HS-5 (cell line): ENCODE data around the gene SLC32A1.

Source experiments
- DNase-seq: peaks from one replicate; pipeline ENCODE4 v3.0.0-alpha.2; 2012; ENCODE audit warnings: low read depth

SLC32A1 gene

GRCh38 chr20:38723848-38724625, at the start of gene SLC32A1:
Gene SLC32A1 (plus strand): TSS chr20:38724486. CDS start chr20:38724725, 239 bp downstream.
- DNase-seq, result no peak

GRCh38 chr20:38674765-38675133, 49.5 kb upstream of the SLC32A1 start:
- no peak for DNase-seq

DNA sequence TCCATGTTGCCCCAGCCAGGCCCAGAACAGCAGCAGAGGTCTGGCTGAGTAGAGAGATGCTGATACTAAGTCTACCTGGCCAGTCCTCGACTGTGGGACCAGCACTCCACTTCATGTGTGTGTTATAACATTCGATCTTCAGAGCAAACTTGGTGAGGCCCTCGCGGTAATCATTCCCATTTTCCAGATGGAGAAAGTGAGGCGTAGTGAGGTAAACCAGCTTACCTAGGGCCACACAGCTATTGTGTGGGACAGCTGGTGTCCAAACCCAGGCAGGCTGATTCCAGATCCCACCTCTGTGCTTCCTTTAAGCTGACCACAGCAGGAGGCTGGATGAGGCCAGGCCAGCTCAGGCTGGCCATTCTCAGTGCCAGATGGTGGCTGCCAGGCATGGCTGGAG, 47.7 kb upstream of the SLC32A1 start:
- no peak for DNase-seq

DNA sequence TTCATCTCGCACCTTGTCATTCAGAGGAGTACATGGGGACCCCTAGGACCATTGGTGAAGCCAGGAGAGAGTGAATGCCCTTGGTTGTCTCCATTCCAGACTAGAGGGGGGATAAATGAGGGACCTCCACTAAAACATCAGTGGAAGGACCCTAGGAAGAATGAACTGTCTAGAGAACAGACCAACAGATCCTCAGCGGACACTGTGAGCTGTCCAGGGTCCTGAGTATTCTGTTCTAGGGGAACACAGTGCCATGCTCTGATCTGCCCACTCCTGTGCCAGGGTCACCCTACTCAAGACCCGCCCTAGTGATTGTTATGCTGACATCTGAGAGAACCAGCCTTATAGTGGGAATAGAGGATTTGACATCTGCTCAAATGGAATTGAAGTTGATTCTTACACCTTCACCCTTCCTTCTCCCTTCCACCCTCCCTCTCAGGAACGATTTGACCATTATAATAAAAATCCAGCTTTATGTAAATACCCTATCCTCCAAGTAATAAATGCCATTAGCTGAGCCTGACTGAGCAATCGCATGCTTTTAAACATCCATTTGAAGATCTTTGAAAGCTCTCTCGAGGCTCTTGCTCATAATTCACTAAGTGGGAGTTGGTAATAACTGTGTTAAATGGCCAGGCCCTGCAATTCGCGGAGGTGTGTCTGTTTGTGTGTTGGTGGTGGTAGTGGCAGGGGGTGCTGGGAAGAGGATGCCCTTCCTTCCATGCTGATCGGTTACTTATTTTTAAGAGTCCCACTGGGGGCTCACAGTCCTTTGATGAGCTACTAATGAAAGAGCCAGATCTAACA, 43.6 kb upstream of the SLC32A1 start:
- no peak for DNase-seq

- DNase-seq, result no peak
Observed at GRCh38 chr20:38685271-38685670, 39.0 kb upstream of the SLC32A1 start.

GRCh38 chr20:38685853-38686473, 38.3 kb upstream of the SLC32A1 start:
- DNase-seq, result no peak

- peak; percentile 14 for DNase-seq
Observed at GRCh38 chr20:38692436-38693411, 31.6 kb upstream of the SLC32A1 start.

GRCh38 chr20:38697306-38697705, 27.0 kb upstream of the SLC32A1 start:
- no peak for DNase-seq

DNA sequence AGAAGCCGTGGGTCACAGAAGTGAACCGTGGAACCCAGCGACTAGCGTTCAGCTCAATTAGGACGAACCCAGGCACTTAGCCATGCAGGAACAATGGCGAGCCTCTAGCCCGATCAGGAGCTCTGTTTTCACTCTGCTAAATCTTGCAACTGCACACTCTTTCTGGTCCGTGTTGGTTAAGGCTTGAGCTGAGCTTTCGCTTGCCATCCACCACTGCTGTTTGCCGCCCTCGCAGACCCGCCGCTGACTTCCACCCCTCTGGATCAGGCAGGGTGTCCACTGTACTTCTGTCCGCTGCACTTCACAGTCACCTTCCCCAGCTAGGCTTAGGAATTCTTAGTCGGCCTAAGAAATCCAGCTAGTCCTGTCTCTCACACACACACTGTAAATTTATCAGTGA, 25.7 kb upstream of the SLC32A1 start:
- no peak for DNase-seq

GRCh38 chr20:38700141-38700540, 24.1 kb upstream of the SLC32A1 start:
- DNase-seq, result no peak

DNA sequence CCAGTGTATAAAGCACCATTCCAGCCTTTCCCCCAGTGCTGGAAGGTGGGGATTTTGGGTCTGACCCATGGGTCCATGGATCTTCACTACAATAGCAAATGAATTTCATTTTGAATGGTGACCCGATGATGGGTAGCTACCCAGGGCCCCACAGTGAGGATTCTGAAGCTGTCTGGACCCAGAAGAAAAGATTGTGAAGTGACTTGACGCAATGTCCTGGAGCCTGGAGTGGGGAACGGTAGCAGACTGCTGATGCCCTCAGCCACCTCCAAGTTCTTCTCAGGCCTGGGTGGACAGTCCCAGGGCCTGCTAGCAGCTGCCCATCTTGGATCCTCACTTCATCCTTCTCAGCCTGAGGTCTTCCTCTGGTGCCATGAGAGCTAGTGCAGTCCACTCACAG, 23.4 kb upstream of the SLC32A1 start:
- DNase-seq, result no peak

- no peak for DNase-seq
Observed at GRCh38 chr20:38703526-38703925, 20.8 kb upstream of the SLC32A1 start.

DNA sequence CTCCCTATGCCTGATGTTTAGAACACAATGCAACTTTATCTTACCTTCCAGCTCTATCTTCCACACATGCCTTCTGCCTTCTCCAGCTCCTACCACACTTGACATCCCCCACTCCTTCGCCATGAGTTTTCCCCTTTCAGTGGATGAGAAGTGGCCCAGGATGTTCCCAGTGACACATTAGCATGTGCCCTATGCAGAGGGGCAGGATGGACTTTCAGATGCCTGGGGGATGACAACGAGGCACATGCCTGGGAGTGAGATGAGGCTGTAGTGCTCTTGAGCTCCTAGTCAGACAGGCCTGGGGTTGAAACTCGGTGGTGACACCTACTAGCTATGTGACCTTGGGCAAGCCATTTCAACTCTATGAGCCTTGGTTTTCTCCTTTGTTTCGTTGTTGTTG, 20.1 kb upstream of the SLC32A1 start:
- no peak for DNase-seq

GRCh38 chr20:38706509-38706908, 17.8 kb upstream of the SLC32A1 start:
- DNase-seq, result no peak

GRCh38 chr20:38714308-38714707, 10.0 kb upstream of the SLC32A1 start:
- no peak for DNase-seq

DNA sequence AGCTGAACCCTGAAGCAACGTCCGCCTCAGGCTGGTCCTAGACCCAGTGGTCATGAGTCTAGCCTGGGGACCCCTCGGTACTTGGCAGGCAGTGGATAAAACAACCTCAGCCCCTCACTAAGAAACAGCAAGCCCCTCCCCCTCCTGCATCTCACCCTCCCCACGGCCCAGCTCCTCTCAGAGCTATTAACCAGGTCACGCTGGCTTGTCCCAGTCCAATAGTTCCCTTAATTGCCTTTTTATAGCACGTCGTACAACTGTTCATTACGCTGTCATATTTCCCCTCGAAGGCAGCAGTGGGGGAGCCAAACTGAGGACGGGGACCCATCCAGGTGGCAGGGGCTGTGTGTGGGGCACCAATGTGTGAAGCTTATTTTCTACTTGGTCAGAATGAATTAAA, 8.6 kb upstream of the SLC32A1 start:
- DNase-seq, result no peak

- DNase-seq, result no peak
Observed at GRCh38 chr20:38722683-38723016, 1.6 kb upstream of the SLC32A1 start.

- DNase-seq, result no peak
Observed at GRCh38 chr20:38723017-38723847, 1.1 kb upstream of the SLC32A1 start.

- DNase-seq, result no peak
Observed at GRCh38 chr20:38724626-38725147, 401 bp downstream of the SLC32A1 start.

DNA sequence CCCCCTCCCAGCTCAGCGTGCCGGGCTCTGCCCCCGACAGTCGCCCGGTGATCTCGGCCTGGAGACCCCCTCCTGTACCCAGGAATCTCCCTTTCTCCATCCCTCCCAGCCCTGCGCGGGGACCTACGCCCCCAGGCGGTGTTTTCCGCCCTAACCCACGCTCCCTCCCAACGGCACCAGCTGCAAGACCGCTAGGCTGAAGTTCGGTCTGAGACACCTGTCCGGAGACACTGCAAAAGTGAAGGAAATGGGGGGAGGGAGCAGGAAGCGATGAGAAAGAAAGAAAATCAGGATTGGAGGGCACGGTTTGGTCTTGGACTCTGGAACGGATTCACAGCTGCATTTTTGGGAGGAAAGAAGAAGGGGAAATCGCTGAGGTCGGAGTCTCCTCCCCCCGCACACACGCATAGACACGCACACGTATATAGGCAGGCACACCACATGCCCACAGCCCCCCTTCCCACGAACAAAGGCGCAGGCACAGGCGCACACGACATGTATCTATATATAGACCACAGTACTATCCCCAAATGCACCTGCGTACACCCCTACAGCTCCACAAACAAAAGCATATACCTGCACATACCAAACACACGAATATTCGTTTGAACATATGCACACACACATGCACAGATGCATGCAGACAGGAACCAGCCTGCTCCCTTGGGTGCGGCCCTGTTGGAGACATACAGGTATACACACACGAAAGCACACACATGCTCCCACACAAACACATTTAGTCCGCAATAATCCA, 1.0 kb downstream of the SLC32A1 start:
- no peak for DNase-seq
